Loucy (cell line): ENCODE data around the gene RALGDS.

ENCODE experiments used
- CTCF ChIP-seq: fragments of 200-600 bp; sonication (generic); conservative IDR thresholded peaks from 2 replicates; pipeline ENCODE4 v1.5.1; 2014; ENCODE audit warnings: mild to moderate bottlenecking, antibody characterized with exemption, low read length
- EZH2phosphoT487 ChIP-seq: fragments of 200-600 bp; IDR thresholded peaks from 2 replicates; pipeline ENCODE4 v1.6.1; 2018; ENCODE audit warnings: antibody characterized with exemption, mild to moderate bottlenecking, moderate library complexity, borderline replicate concordance

GRCh38 chr9:133086894-133087293, 34.1 kb downstream of the RALGDS start:
- TF ChIP-seq CTCF (no peak), EZH2phosphoT487 (no peak)
